ENCODE data around the gene IRF6. TPM values are rescaled to one million over a fixed set of nuclear protein-coding genes. Genes with fewer than 3 reads are reported as not detected.

Gene IRF6
- polyA plus RNA-seq, 1 experiment = 1.0 TPM

DNA sequence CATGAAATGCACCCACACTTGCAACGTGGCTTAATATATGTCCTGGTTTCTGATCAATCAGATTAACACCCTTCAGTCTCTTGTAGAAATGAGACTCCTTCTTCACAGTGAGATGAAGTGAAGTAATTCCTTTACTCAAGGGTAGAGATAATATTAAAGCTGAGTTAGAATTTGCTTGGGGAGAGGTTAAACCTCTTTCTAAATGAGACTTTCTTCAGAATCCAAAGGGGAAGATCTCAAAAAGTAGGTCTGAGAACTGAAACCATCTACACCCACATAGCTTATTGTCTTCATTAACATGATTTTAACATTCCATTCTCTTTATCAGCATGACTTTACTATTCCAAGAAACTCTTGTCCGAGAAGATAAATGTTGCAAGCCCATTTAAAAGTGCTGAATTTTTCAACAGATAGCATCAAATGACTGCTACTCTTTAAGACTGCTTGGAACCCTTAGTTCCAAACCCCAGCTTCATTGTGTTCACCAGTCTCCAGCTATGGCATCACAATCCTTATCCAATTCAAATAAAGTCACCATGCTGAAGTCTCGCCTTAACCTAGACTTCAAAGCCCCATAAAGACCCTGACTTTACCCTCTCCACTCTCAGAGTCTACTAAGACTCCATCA lies 69.3 kb downstream of the IRF6 start:
- ChIA-PET POLR2A (no interaction called here), CTCF (no interaction called here)
- H3K27me3 ChIP-seq (ENCODE audit: control insufficient read depth, insufficient read depth, low read length) = no peaks in the 10 kb centered on the region
- H3K27ac ChIP-seq (ENCODE audit: low read depth, low read length) = no peak overlapping the region
- DNase-seq (ENCODE audit: low read depth, low spot score) = no peak
- TF ChIP-seq, protein P1, sequence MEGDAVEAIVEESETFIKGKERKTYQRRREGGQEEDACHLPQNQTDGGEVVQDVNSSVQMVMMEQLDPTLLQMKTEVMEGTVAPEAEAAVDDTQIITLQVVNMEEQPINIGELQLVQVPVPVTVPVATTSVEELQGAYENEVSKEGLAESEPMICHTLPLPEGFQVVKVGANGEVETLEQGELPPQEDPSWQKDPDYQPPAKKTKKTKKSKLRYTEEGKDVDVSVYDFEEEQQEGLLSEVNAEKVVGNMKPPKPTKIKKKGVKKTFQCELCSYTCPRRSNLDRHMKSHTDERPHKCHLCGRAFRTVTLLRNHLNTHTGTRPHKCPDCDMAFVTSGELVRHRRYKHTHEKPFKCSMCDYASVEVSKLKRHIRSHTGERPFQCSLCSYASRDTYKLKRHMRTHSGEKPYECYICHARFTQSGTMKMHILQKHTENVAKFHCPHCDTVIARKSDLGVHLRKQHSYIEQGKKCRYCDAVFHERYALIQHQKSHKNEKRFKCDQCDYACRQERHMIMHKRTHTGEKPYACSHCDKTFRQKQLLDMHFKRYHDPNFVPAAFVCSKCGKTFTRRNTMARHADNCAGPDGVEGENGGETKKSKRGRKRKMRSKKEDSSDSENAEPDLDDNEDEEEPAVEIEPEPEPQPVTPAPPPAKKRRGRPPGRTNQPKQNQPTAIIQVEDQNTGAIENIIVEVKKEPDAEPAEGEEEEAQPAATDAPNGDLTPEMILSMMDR (IDR thresholded peaks at IDR 0.05; ENCODE audit: low read depth, low read length) = no peak
- H3K9me3 ChIP-seq (ENCODE audit: control insufficient read depth, insufficient read depth, low read length) = no peaks in the 10 kb centered on the region
- no peak overlapping the region for H3K4me3 ChIP-seq (ENCODE audit: low read depth, low read length)

Other genes with a start within 250 kb of the IRF6 start
- 2.0 and 2.1 TPM in 2 replicates for gene CAMK1G, start 222.4 kb downstream of the IRF6 start, polyA plus RNA-seq (2011; rRNA removed)
- 2.6 and 3.3 TPM in 2 replicates for gene LAMB3, start 153.7 kb downstream of the IRF6 start, polyA plus RNA-seq (2011; rRNA removed)
- 3.5 and 4.7 TPM in 2 replicates for gene G0S2, start 130.7 kb downstream of the IRF6 start, polyA plus RNA-seq (2011; rRNA removed)
- 4.5 and 4.7 TPM in 2 replicates for gene HSD11B1, start 101.3 kb downstream of the IRF6 start, polyA plus RNA-seq (2011; rRNA removed)
- gene TRAF3IP3, start 50.1 kb downstream of the IRF6 start, polyA plus RNA-seq (2011; rRNA removed) = 0.06 and 0.10 TPM in 2 replicates
- gene C1orf74, start 21.6 kb downstream of the IRF6 start, polyA plus RNA-seq (2011; rRNA removed) = 1.8 and 2.2 TPM in 2 replicates
- gene UTP25, start 21.8 kb upstream of the IRF6 start, polyA plus RNA-seq (2011; rRNA removed) = 7.5 and 8.6 TPM in 2 replicates
- 3.7 and 4.8 TPM in 2 replicates for gene SYT14, start 132.1 kb upstream of the IRF6 start, polyA plus RNA-seq (2011; rRNA removed)